ES-I3 (cell line): Measurements from ENCODE around the gene NIPAL4.

Source experiments
- H3K36me3 ChIP-seq: 2 replicates; pipeline ENCODE4 v1.6.1; 2013; ENCODE audit warnings: mild to moderate bottlenecking, low read length, control low read depth, moderate library complexity; ENCODE audit not compliant: insufficient read depth
- H3K4me1 ChIP-seq: 2 replicates; pipeline ENCODE4 v1.6.1; 2013; ENCODE audit warnings: mild to moderate bottlenecking, control low read depth, low read length; ENCODE audit not compliant: insufficient read depth
- H3K9ac ChIP-seq: 2 replicates; pipeline ENCODE4 v1.6.1; 2013; ENCODE audit warnings: low read depth, mild to moderate bottlenecking, low read length, moderate library complexity
- H3K9me3 ChIP-seq: 2 replicates; pipeline ENCODE4 v1.6.1; 2013; ENCODE audit warnings: mild to moderate bottlenecking, low read length, moderate library complexity; ENCODE audit not compliant: control insufficient read depth, insufficient read depth

The NIPAL4 gene

GRCh38 chr5:157485811-157486210 is 25.8 kb downstream of the NIPAL4 start:
- Histone ChIP-seq H3K4me1 (no peaks in the 10 kb centered on the region), H3K9me3 (no peaks in the 10 kb centered on the region), H3K9ac (no peak overlapping the region), H3K36me3 (peaks cover 4% of the 10 kb centered on the region; the same call in 1 of the 2 replicates)

DNA sequence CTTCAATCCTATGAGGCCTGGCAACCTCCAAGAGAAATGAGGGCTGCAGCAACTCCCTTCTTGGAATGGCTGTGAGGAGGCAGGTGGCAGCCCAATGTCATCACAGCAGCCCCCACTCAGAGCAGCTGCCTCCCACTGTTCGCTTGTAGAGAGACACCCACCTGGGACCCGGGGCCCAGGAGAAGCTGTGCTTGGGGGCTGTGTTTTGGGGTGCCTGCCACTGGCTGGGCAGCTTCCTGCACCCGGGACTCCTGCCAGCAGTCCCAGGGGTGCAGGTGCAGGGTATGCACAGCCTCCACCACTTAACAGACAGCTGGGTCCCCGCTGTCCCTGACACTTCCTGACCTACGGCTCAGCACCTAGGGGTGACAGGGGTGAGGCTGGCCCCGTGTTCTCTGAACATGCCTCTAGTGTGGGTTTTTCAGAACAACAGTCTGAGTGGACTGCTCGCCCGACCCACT is 26.2 kb downstream of the NIPAL4 start:
- Histone ChIP-seq H3K36me3 (peaks cover 4% of the 10 kb centered on the region), H3K4me1 (no peaks in the 10 kb centered on the region), H3K9me3 (no peaks in the 10 kb centered on the region), H3K9ac (no peak overlapping the region)

DNA sequence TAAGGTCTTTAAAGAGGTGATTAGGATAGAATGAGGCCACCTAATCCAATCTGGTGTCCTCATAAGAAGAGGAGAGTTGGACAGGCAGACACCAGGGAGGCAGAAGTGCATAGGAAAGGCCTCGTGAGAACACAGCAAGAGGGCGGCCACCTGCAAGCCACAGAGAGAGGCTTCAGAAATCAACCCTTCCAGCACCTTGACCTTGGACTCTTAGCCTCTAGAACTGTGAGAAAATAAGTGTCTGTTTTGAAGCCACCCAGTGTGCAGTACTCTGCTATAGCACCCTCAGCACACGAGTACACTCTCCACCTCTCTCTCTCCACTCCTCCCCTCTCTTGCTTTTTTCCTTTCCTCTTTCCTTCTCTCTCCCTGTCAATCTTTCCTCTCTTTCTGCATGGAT is 26.8 kb downstream of the NIPAL4 start:
- no peak overlapping the region for H3K9ac ChIP-seq
- H3K36me3 ChIP-seq, result peaks cover 4% of the 10 kb centered on the region
- no peaks in the 10 kb centered on the region for H3K9me3 ChIP-seq
- H3K4me1 ChIP-seq, result no peaks in the 10 kb centered on the region

GRCh38 chr5:157487358-157487757 is 27.3 kb downstream of the NIPAL4 start:
- no peak overlapping the region for H3K9ac ChIP-seq
- H3K9me3 ChIP-seq, result no peaks in the 10 kb centered on the region
- peaks cover 4% of the 10 kb centered on the region for H3K36me3 ChIP-seq
- H3K4me1 ChIP-seq, result no peaks in the 10 kb centered on the region

DNA sequence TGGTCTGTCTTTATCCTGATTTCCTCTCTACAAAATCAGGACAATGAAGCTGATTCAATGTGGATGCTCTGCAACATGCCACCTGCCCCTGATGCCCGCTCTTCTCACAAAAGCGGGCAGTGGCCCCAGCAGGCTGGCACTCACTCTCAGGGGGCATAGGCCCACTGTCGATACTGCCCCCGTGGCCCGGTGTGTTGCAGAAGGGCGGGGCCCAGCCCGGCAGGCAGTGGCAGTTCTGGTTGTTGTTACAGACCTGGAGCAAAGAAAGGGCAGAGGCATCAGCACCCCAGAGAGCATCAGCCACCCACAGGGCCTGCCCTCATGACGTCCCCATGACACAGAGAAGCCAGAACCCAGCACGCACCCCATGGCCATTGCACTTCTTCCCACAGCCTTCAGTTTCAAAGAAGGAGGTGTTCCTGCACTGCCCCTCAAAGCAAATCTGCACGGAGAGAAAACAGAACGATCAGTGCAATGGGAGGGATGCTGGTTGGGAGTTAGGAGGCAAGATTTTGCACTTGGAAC is 31.5 kb downstream of the NIPAL4 start:
- H3K9ac ChIP-seq, result no peak overlapping the region
- H3K36me3 ChIP-seq, result peaks cover 4% of the 10 kb centered on the region
- H3K4me1 ChIP-seq, result no peaks in the 10 kb centered on the region
- H3K9me3 ChIP-seq, result no peaks in the 10 kb centered on the region

- Histone ChIP-seq H3K36me3 (peaks cover 4% of the 10 kb centered on the region), H3K4me1 (no peaks in the 10 kb centered on the region), H3K9me3 (no peaks in the 10 kb centered on the region), H3K9ac (no peak overlapping the region)
Measured at GRCh38 chr5:157492886-157493285, 32.9 kb downstream of the NIPAL4 start.

- H3K9ac ChIP-seq, result no peak overlapping the region
- H3K36me3 ChIP-seq, result peaks cover 4% of the 10 kb centered on the region
- H3K9me3 ChIP-seq, result no peaks in the 10 kb centered on the region
- H3K4me1 ChIP-seq, result no peaks in the 10 kb centered on the region
Measured at GRCh38 chr5:157494178-157494832, 34.3 kb downstream of the NIPAL4 start.

DNA sequence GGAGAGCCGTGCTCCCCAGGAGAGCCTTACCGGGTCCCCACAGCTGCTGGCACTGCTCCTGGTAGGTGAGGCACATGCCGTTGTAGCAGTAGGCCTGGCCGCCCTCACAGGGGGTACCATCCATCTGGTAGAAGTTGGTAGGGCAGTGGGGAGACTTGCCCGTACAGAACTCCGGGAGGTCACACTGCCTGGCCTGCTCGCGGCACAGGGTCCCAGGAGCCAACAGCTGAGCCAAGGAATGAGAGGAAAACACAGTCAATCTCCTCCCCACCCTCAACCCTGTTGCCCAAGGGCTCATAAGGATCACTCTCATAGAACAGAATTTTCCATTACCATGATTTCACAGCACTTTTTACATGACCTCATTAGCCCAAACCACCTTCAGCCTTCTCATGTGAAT is 36.9 kb downstream of the NIPAL4 start:
- Histone ChIP-seq H3K9me3 (no peaks in the 10 kb centered on the region), H3K36me3 (no peaks in the 10 kb centered on the region; the same call in none of the 2 replicates), H3K9ac (no peak overlapping the region), H3K4me1 (no peaks in the 10 kb centered on the region)

DNA sequence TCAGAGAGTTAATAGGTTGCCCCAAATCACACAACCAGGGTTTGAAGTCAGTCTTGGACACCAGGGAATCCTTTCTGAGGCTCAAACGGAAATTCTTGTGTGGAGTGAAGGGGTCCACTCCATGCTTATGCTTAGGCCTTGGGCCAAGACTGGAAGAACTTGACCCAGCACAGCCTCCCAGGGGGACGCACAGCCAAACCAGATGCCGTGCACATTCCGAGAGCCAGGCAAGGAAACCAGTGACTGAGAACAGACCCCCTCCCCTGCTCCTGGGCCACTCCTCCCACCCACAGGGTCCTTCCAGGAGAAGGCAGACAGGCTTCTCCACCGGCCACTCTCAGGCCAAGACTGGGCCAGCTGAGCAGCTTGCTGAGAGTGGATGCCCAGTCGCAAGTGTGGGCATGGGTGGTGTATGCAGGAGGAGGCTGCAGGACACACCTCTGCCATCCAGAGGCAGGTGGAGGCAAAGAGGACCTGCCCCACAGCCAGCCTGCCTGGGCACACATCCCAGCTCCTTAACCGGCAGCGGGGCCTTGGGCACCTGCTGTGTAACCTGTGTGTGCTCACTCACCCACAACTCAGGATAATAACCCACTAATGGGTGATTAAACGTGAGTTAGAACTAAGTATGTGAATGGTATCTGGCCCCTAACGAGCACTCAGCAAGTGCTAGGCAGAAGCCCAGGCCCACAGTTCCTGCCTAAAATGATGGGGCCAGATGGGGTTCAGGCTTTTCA is 38.0 kb downstream of the NIPAL4 start:
- H3K9me3 ChIP-seq, result no peaks in the 10 kb centered on the region
- no peak overlapping the region for H3K9ac ChIP-seq
- no peaks in the 10 kb centered on the region for H3K4me1 ChIP-seq
- H3K36me3 ChIP-seq, result no peaks in the 10 kb centered on the region; the same call in none of the 2 replicates

DNA sequence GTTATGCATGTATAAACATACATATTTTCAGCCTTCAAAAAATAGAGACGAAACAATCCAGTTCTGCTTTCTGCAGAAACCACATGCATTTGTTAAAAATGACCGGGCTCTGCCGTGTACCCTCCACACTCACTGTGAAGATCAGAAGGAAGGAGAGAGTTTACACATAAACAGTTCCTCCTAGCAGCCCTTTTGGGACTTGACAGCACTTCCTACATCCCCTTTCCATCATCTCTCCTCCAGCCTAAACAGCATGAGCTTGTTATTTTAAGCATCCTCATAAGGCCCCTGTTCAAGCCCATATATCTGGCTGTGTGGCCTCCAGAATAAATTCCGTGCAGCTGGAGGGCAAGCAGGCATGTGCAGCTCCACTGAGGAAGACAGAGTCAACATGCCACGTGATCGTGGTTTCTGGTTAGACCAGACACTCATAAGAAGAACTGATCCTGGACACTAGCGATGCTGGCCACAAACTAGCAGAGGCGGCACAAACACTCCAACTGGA is 42.2 kb downstream of the NIPAL4 start:
- Histone ChIP-seq H3K9me3 (no peaks in the 10 kb centered on the region), H3K4me1 (no peaks in the 10 kb centered on the region), H3K36me3 (peaks cover 3% of the 10 kb centered on the region), H3K9ac (no peak overlapping the region)

GRCh38 chr5:157504053-157504452 is 44.0 kb downstream of the NIPAL4 start:
- Histone ChIP-seq H3K36me3 (peaks cover 4% of the 10 kb centered on the region), H3K4me1 (no peaks in the 10 kb centered on the region), H3K9me3 (no peaks in the 10 kb centered on the region), H3K9ac (no peak overlapping the region)

DNA sequence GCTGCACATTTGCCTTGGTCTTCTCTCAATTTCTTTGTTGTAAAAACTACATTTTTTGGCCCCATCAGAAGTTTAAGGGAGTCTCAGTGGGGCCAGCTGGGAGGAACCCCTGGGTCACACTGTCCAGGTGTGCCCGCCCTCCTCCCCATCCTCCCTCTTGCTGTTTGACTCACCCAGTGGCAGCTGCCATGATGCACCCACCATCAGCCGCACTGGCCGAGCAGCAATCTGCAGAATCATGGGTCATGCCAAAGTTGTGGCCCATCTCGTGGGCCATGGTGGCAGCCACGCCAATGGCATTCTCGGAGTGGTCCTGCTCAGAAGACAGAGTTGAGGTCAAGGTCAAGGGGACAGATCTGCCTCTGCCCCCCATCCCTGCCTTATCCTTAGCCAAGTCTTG is 45.5 kb downstream of the NIPAL4 start:
- peaks cover 6% of the 10 kb centered on the region for H3K36me3 ChIP-seq
- no peaks in the 10 kb centered on the region for H3K4me1 ChIP-seq
- H3K9me3 ChIP-seq, result no peaks in the 10 kb centered on the region
- H3K9ac ChIP-seq, result no peak overlapping the region

DNA sequence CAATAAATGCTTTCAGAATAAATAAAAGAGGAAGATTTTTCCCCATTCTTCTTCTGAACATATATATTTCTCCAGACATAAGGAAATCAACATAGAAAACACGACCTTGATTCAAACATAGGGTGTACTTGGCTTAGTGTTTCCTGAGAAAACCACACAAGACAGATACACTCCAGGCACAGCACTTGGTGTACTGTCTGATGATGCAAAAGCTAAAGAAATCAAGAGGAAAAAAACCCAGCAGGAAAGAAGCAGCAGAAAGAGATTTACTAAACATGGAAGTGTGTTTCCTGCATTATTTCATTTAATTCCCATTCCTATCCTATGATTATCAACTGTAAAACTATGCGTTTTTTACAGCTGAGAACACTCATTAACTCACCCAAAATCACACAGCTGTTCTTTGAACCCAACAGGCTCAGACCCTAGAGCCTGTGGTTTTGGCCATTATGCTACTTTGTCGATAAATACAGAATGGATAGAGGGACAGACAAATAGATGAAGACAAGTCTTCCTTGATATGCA is 46.1 kb downstream of the NIPAL4 start:
- Histone ChIP-seq H3K36me3 (peaks cover 6% of the 10 kb centered on the region), H3K9me3 (no peaks in the 10 kb centered on the region), H3K4me1 (no peaks in the 10 kb centered on the region), H3K9ac (no peak overlapping the region)

DNA sequence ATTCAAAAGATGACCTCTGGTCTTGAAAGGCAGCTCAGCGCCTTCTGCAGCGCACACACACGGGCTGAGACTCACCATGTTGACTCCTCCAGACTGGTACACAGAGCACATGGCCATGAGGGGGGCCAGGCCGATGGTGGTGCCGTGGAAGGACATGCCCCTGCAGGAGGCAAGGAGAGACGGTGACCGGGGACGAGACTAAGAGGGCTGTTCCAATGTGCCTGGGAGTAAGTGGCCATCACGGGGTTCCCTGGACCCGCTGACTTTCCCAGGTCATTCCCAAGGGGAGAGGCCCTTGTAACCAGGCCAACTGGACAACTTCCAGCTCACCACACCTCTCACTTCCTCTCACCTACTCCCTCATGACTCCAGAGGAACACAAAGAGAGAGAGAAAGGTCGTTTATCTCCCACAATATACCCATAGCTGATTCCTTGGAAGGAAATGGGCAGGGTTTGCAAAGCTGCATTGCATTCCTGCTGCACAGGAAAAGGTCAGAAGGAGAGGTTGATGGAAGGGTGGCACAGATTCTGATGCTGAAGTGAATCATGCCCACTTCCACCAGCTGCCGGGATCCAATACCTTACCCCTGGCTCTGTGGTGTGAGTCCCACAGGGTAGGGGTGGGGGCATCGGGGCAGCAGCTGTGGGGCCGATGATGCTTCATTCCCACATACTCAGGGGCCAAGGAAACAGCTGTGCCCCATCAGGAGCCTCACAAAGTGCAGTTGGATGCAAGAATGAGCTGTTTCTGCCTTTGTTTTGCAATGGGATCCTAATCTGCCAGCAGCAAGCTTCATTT is 47.2 kb downstream of the NIPAL4 start:
- Histone ChIP-seq H3K9me3 (no peaks in the 10 kb centered on the region), H3K9ac (no peak overlapping the region), H3K36me3 (peaks cover 6% of the 10 kb centered on the region), H3K4me1 (no peaks in the 10 kb centered on the region)
